DOHH2 (cell line): Measurements from ENCODE around the gene CYSLTR2.

ENCODE experiments used
- H3F3A ChIP-seq: fragments of 200-600 bp; sonication (generic), shearing (Covaris generic); 2 replicates; pipeline ENCODE4 v1.6.0; 2016; ENCODE audit warnings: antibody characterized with exemption, mild to moderate bottlenecking; ENCODE audit not compliant: control insufficient read depth, insufficient read depth
- H3K27ac ChIP-seq: fragments of 200-600 bp; sonication (generic); 2 replicates; pipeline ENCODE4 v1.5.1; 2014; ENCODE audit warnings: low read depth, mild to moderate bottlenecking, low read length, moderate library complexity
- H3K27me3 ChIP-seq: fragments of 200-600 bp; sonication (generic); 2 replicates; pipeline ENCODE4 v1.6.1; 2014; ENCODE audit warnings: mild to moderate bottlenecking, low read length, mixed read lengths; ENCODE audit not compliant: control insufficient read depth
- H3K36me3 ChIP-seq: fragments of 200-600 bp; sonication (generic); 2 replicates; pipeline ENCODE4 v1.6.1; 2014; ENCODE audit warnings: mild to moderate bottlenecking, low read length, moderate library complexity, mixed read lengths; ENCODE audit not compliant: control insufficient read depth
- H3K4me1 ChIP-seq: fragments of 200-600 bp; sonication (generic); 2 replicates; pipeline ENCODE4 v1.6.1; 2014; ENCODE audit warnings: mild to moderate bottlenecking, low read length, mixed read lengths; ENCODE audit not compliant: control insufficient read depth
- H3K4me2 ChIP-seq: fragments of 200-600 bp; sonication (generic); 2 replicates; pipeline ENCODE4 v1.6.0; 2014; ENCODE audit warnings: mild to moderate bottlenecking, low read length, moderate library complexity
- H3K4me3 ChIP-seq: fragments of 200-600 bp; sonication (generic); 2 replicates; pipeline ENCODE4 v1.5.1; 2014; ENCODE audit warnings: mild to moderate bottlenecking, low read length, mixed read lengths
- H3K79me2 ChIP-seq: fragments of 200-600 bp; sonication (generic); 2 replicates; pipeline ENCODE4 v1.6.1; 2014; ENCODE audit warnings: mild to moderate bottlenecking, low read length, mixed read lengths; ENCODE audit not compliant: control insufficient read depth
- H3K9me2 ChIP-seq: fragments of 200-600 bp; sonication (generic); replicated peaks from 2 replicates; pipeline ENCODE4 v1.6.1; 2014; ENCODE audit warnings: mild to moderate bottlenecking, low read length, mixed read lengths; ENCODE audit not compliant: control insufficient read depth
- H3K9me3 ChIP-seq: fragments of 200-600 bp; sonication (generic); 2 replicates; pipeline ENCODE4 v1.6.1; 2014; ENCODE audit warnings: antibody characterized with exemption, low read length, mixed read lengths; ENCODE audit not compliant: control insufficient read depth, insufficient read depth
- H4K20me1 ChIP-seq: fragments of 200-600 bp; sonication (generic); 2 replicates; pipeline ENCODE4 v1.6.0; 2014; ENCODE audit warnings: low read depth, mild to moderate bottlenecking, antibody characterized with exemption, low read length, moderate library complexity; ENCODE audit not compliant: control insufficient read depth, insufficient read depth
- CTCF ChIP-seq: fragments of 200-600 bp; sonication (generic); IDR thresholded peaks from one replicate; pipeline ENCODE4 v1.5.1; 2014; ENCODE audit warnings: antibody characterized with exemption, mild to moderate bottlenecking, low read depth, low read length; ENCODE audit not compliant: poor library complexity, severe bottlenecking
- EZH2phosphoT487 ChIP-seq: fragments of 200-600 bp; sonication (generic); IDR thresholded peaks from 2 replicates; pipeline ENCODE4 v1.6.1; 2017; ENCODE audit warnings: borderline replicate concordance, mild to moderate bottlenecking, antibody characterized with exemption, low read length, moderate library complexity, mixed read lengths

Gene CYSLTR2

GRCh38 chr13:48642061-48642460 lies 11.7 kb upstream of the CYSLTR2 start:
- Histone ChIP-seq H3K27ac (no peak overlapping the region), H3K27me3 (no peaks in the 10 kb centered on the region), H3K4me3 (no peak overlapping the region), H3K79me2 (no peaks in the 10 kb centered on the region), H3F3A (no peaks in the 10 kb centered on the region), H3K9me3 (no peaks in the 10 kb centered on the region), H3K4me2 (no peak overlapping the region), H3K36me3 (no peaks in the 10 kb centered on the region), H4K20me1 (no peaks in the 10 kb centered on the region), H3K4me1 (no peaks in the 10 kb centered on the region), H3K9me2 (no peaks in the 10 kb centered on the region)
- TF ChIP-seq EZH2phosphoT487 = no peak
- TF ChIP-seq CTCF = no peak

GRCh38 chr13:48643159-48643558 lies 10.6 kb upstream of the CYSLTR2 start:
- Histone ChIP-seq H3K4me2 (no peak overlapping the region), H3K27ac (no peak overlapping the region), H3K9me3 (no peaks in the 10 kb centered on the region), H3K36me3 (no peaks in the 10 kb centered on the region), H3K27me3 (peaks cover 3% of the 10 kb centered on the region; the same call in 1 of the 2 replicates), H3K79me2 (no peaks in the 10 kb centered on the region), H3F3A (no peaks in the 10 kb centered on the region), H3K4me1 (no peaks in the 10 kb centered on the region), H3K9me2 (no peaks in the 10 kb centered on the region), H3K4me3 (no peak overlapping the region), H4K20me1 (no peaks in the 10 kb centered on the region)
- TF ChIP-seq CTCF (no peak), EZH2phosphoT487 (no peak)

GRCh38 chr13:48644141-48644540 lies 9.6 kb upstream of the CYSLTR2 start:
- Histone ChIP-seq H3K27me3 (peaks cover 8% of the 10 kb centered on the region; the same call in 1 of the 2 replicates), H3F3A (no peaks in the 10 kb centered on the region), H3K9me3 (no peaks in the 10 kb centered on the region), H3K36me3 (no peaks in the 10 kb centered on the region), H3K4me3 (no peak overlapping the region), H3K79me2 (no peaks in the 10 kb centered on the region), H3K27ac (no peak overlapping the region), H3K4me2 (no peak overlapping the region), H3K4me1 (no peaks in the 10 kb centered on the region), H4K20me1 (no peaks in the 10 kb centered on the region), H3K9me2 (no peaks in the 10 kb centered on the region)
- TF ChIP-seq EZH2phosphoT487 (no peak), CTCF (no peak)

- Histone ChIP-seq H3K4me1 (no peaks in the 10 kb centered on the region), H3K4me2 (no peak overlapping the region), H3F3A (no peaks in the 10 kb centered on the region), H3K9me3 (no peaks in the 10 kb centered on the region), H3K79me2 (no peaks in the 10 kb centered on the region), H3K27me3 (peaks cover 9% of the 10 kb centered on the region; the same call in 1 of the 2 replicates), H3K4me3 (no peak overlapping the region), H3K9me2 (no peaks in the 10 kb centered on the region), H4K20me1 (no peaks in the 10 kb centered on the region), H3K27ac (no peak overlapping the region), H3K36me3 (no peaks in the 10 kb centered on the region)
- no peak for TF ChIP-seq EZH2phosphoT487
These were observed 8.8 kb upstream of the CYSLTR2 start for GRCh38 chr13:48644951-48645350.
